Endothelial cell of umbilical vein (primary cell): ENCODE results near the gene FSTL4. TPM values are rescaled to one million over a fixed set of nuclear protein-coding genes. Genes with fewer than 3 reads are reported as not detected.

Source experiments
- BruUV-seq: library from RNA; stranded (reverse); fragments of 400-500 nt; replicated peaks from 2 replicates; lab custom pipeline; 2021; lab: Mats Ljungman, UMichigan
- CTCF ChIA-PET: fragments of 300-600, 350-600 bp; sonication (Branson Sonifier 250); formaldehyde crosslinking; loops from one replicate; lab custom pipeline; 2021; ENCODE audit warnings: antibody characterized with exemption, inconsistent platforms; lab: Charles Lee
- POLR2A ChIA-PET: fragments of 300-600, 350-600 bp; sonication (Branson Sonifier 250); formaldehyde crosslinking; loops from one replicate; lab custom pipeline; 2021; ENCODE audit warnings: antibody characterized with exemption, inconsistent platforms; lab: Charles Lee
- DNase-seq: peaks from one replicate; pipeline ENCODE4 v3.0.0-alpha.2; 2011; ENCODE audit warnings: low read depth, low spot score
- FAIRE-seq: peaks from 2 replicates; lab custom pipeline; 2011; peaks lifted over from hg19 to GRCh38; lab: Jason Lieb, UNC
- H2AFZ ChIP-seq: 2 replicates; pipeline ENCODE4 v1.6.0; 2012; ENCODE audit warnings: low read depth, low read length, control low read depth, inconsistent platforms
- H3K27ac ChIP-seq: 2 replicates; pipeline ENCODE4 v1.5.1; 2011; ENCODE audit warnings: low read depth, mild to moderate bottlenecking, control low read depth, low read length, moderate library complexity; ENCODE audit not compliant: insufficient read depth
- H3K27me3 ChIP-seq, 2 experiments: 2 replicates each; pipeline versions ENCODE4 v1.6.0 to v1.6.1; 2011; ENCODE audit warnings: low read length in 2 of 2, mixed read lengths in 1 of 2; ENCODE audit not compliant: control insufficient read depth in 2 of 2, insufficient read depth in 2 of 2
- H3K36me3 ChIP-seq, 2 experiments: 2 replicates in 1 of 2; 3 replicates in 1 of 2; pipeline ENCODE4 v1.5.1; 2011; ENCODE audit warnings: low read length in 2 of 2, mild to moderate bottlenecking in 1 of 2, moderate library complexity in 1 of 2; ENCODE audit not compliant: control insufficient read depth in 2 of 2, insufficient read depth in 2 of 2; ENCODE audit errors: extremely low read depth in 1 of 2
- H3K4me1 ChIP-seq: 3 replicates; pipeline ENCODE4 v1.5.1; 2011; ENCODE audit warnings: mild to moderate bottlenecking, low read length; ENCODE audit not compliant: control insufficient read depth, insufficient read depth; ENCODE audit errors: extremely low read depth
- H3K4me2 ChIP-seq: 2 replicates; pipeline ENCODE4 v1.6.1; 2011; ENCODE audit warnings: low read length, control low read depth, mixed read lengths; ENCODE audit not compliant: insufficient read depth
- H3K4me3 ChIP-seq, 3 experiments: fragments of 200-600 bp in 1 of 3; sonication (generic), shearing (Covaris generic) in 1 of 3; replicated peaks in 1 of 3; 2 replicates each; pipeline ENCODE4 v1.5.1; 2011 to 2016; ENCODE audit warnings: control low read depth in 3 of 3, low read length in 3 of 3, mild to moderate bottlenecking in 2 of 3, inconsistent platforms in 1 of 3, low read depth in 1 of 3, moderate library complexity in 1 of 3; ENCODE audit not compliant: insufficient read depth in 1 of 3
- H3K79me2 ChIP-seq: 2 replicates; pipeline ENCODE4 v1.6.0; 2012; ENCODE audit warnings: low read length, inconsistent platforms; ENCODE audit not compliant: control insufficient read depth, insufficient read depth
- H3K9ac ChIP-seq: replicated peaks from 2 replicates; pipeline ENCODE3; 2011; ENCODE audit warnings: low read length, control low read depth; ENCODE audit not compliant: insufficient read depth; ENCODE audit errors: extremely low read depth
- H3K9me1 ChIP-seq: replicated peaks from 3 replicates; pipeline ENCODE4 v1.6.0; 2011; ENCODE audit warnings: mild to moderate bottlenecking, low read length; ENCODE audit not compliant: control insufficient read depth, insufficient read depth; ENCODE audit errors: extremely low read depth
- H3K9me3 ChIP-seq: replicated peaks from 2 replicates; pipeline ENCODE4 v1.5.1; 2012; ENCODE audit warnings: low read length, inconsistent platforms; ENCODE audit not compliant: control insufficient read depth, insufficient read depth
- H4K20me1 ChIP-seq: replicated peaks from 2 replicates; pipeline ENCODE3; 2011; ENCODE audit warnings: mild to moderate bottlenecking, low read length; ENCODE audit not compliant: control insufficient read depth, insufficient read depth; ENCODE audit errors: extremely low read depth
- CTCF ChIP-seq, 2 donors: IDR thresholded peaks; 1 replicate in 1 of 2; 2 replicates in 1 of 2; pipeline ENCODE4 v1.5.1; 2011; ENCODE audit warnings: low read length in 2 of 2, mild to moderate bottlenecking in 2 of 2, moderate library complexity in 2 of 2, control low read depth in 1 of 2, inconsistent platforms in 1 of 2, low read depth in 1 of 2; ENCODE audit not compliant: insufficient read depth in 1 of 2; ENCODE audit errors: extremely low read depth in 1 of 2
- EZH2 ChIP-seq: IDR thresholded peaks from 2 replicates; pipeline ENCODE4 v1.6.1; 2012; ENCODE audit warnings: borderline replicate concordance, low read depth, mild to moderate bottlenecking, moderate library complexity, low read length, inconsistent platforms; ENCODE audit not compliant: severe bottlenecking
- FOS ChIP-seq: IDR thresholded peaks from 2 replicates; pipeline ENCODE4 v1.6.1; 2011; ENCODE audit warnings: mild to moderate bottlenecking, low read length, moderate library complexity, borderline replicate concordance; ENCODE audit not compliant: insufficient read depth
- GATA2 ChIP-seq: IDR thresholded peaks from 2 replicates; pipeline ENCODE4 v1.7.0; 2011; ENCODE audit warnings: low read depth, mild to moderate bottlenecking, moderate library complexity, mixed read lengths, low read length; ENCODE audit not compliant: insufficient read length, insufficient read depth
- JUN ChIP-seq: IDR thresholded peaks from 2 replicates; pipeline ENCODE4 v1.6.1; 2011; ENCODE audit warnings: borderline replicate concordance, low read depth; ENCODE audit not compliant: insufficient read length, insufficient read depth
- MAX ChIP-seq: IDR thresholded peaks from 2 replicates; pipeline ENCODE4 v1.6.1; 2011; ENCODE audit not compliant: insufficient read depth, insufficient read length
- MYC ChIP-seq: IDR thresholded peaks from one replicate; pipeline ENCODE4 v1.6.1; 2011; ENCODE audit warnings: mild to moderate bottlenecking, low read depth, low read length
- POLR2A ChIP-seq: IDR thresholded peaks from 2 replicates; pipeline ENCODE4 v1.6.1; 2012; ENCODE audit warnings: low read depth, mild to moderate bottlenecking, control low read depth, low read length
- POLR2AphosphoS5 ChIP-seq: IDR thresholded peaks from 2 replicates; pipeline ENCODE4 v1.6.1; 2012; ENCODE audit warnings: low read depth, mild to moderate bottlenecking, control low read depth, low read length, moderate library complexity; ENCODE audit not compliant: insufficient read depth
- dilution Hi-C: fragments of 300-500 bp; cut with MboI; formaldehyde crosslinking; loops from one replicate; pipeline ENCODE4 v1.15.0; 2019; ENCODE audit warnings: low sequenced_read_pairs; ENCODE audit not compliant: extremely low pct_ligation_motif_present
- intact Hi-C: fragments of 100-400 bp; cut with micrococcal nuclease; formaldehyde crosslinking; loops from one replicate; pipeline ENCODE4 v1.10.0; 2022
- polyA plus RNA-seq, 4 experiments: library from polyadenylated mRNA; depleted of rRNA in 3 of 4; stranded (reverse) in 3 of 4; unstranded in 1 of 4; fragments of >200 nt; gene quantifications; 2 replicates each; pipeline versions ENCODE4 v1.2.1 to v1.2.3, GENCODE V29; 2011 to 2012; ENCODE audit warnings: missing spikeins in 1 of 4
- total RNA-seq: library from RNA; stranded (reverse); gene quantifications from 2 replicates; pipeline ENCODE4 v1.2.3, GENCODE V29; 2021

Gene FSTL4
- total and polyA plus RNA-seq, 2 donors (not counting 3 experiments of a cell fraction or from before 2014, with no cell fraction given) = 0.18 TPM; not detected in 1

GRCh38 chr5:133348406-133348805, 263.9 kb downstream of the FSTL4 start:
- no peak for FAIRE-seq
- Histone ChIP-seq H3K27me3 (peaks cover 2 to 3% of the 10 kb centered on the region in 2 experiments), H3K9me1 (no peaks in the 10 kb centered on the region), H3K4me1 (no peaks in the 10 kb centered on the region), H3K36me3 (no peaks in the 10 kb centered on the region), H2AFZ (no peak overlapping the region), H3K9ac (no peak overlapping the region), H3K79me2 (no peaks in the 10 kb centered on the region), H3K4me3 (no peak overlapping the region), H3K9me3 (no peaks in the 10 kb centered on the region), H4K20me1 (no peaks in the 10 kb centered on the region), H3K4me2 (no peak overlapping the region), H3K27ac (no peak overlapping the region)
- intact Hi-C loops (no loop called here), dilution Hi-C loops (no loop called here)
- DNase-seq = no peak
- no TSS peak for BruUV-seq
- CTCF ChIA-PET = no interaction called here
- TF ChIP-seq POLR2AphosphoS5 (no peak), EZH2 (no peak), GATA2 (no peak), MYC (no peak), JUN (no peak), MAX (no peak), FOS (no peak), CTCF (IDR thresholded peaks at IDR 0.05; ENCODE audit: extremely low read depth in 1 of 2, insufficient read depth in 1 of 2, low read depth in 1 of 2, low read length in 2 of 2) (no peak), POLR2A (no peak)
- POLR2A ChIA-PET = no interaction called here
